Tibial artery (tissue), 4 donors: ENCODE results near the gene RHCG.

Experiments
- DNase-seq, 2 donors: peaks; one replicate each; pipeline ENCODE4 v3.0.0-alpha.2; 2019
- H3K27ac ChIP-seq, 2 donors: fragments of 200-600 bp; sonication (generic) in 1 of 2; 1 replicate in 1 of 2; 2 replicates in 1 of 2; pipeline ENCODE4 v1.5.1; 2018 to 2019; ENCODE audit warnings: mild to moderate bottlenecking in 1 of 2
- H3K27me3 ChIP-seq, 2 donors: fragments of 200-600 bp; sonication (generic) in 1 of 2; one replicate each; pipeline versions ENCODE4 v1.5.1 to v1.6.0; 2016 to 2019
- H3K36me3 ChIP-seq, 3 donors: fragments of 200-600 bp; sonication (generic) in 2 of 3; one replicate each; pipeline ENCODE4 v1.5.1; 2016 to 2019; ENCODE audit warnings: mild to moderate bottlenecking in 2 of 3
- H3K4me1 ChIP-seq, 4 donors: fragments of 200-600 bp; sonication (generic) in 2 of 4; 1 replicate in 3 of 4; 2 replicates in 1 of 4; pipeline ENCODE4 v1.5.1; 2016 to 2019
- H3K4me3 ChIP-seq, 2 donors: fragments of 200-600 bp; sonication (generic) in 1 of 2; 1 replicate in 1 of 2; 2 replicates in 1 of 2; pipeline ENCODE4 v1.5.1; 2018 to 2019; ENCODE audit warnings: mild to moderate bottlenecking in 2 of 2
- H3K9me3 ChIP-seq, 3 donors: fragments of 200-600 bp; sonication (generic) in 1 of 3; one replicate each; pipeline ENCODE4 v1.5.1; 2016 to 2019
- CTCF ChIP-seq, 2 experiments: fragments of 200-600 bp in 1 of 2; fragments of 450-650 bp in 1 of 2; IDR thresholded peaks; one replicate each; pipeline ENCODE4 v1.5.1; 2017 to 2019; ENCODE audit warnings: antibody characterized with exemption in 2 of 2, mild to moderate bottlenecking in 1 of 2, moderate library complexity in 1 of 2
- intact Hi-C: fragments of 100-400 bp; cut with DNase I; formaldehyde crosslinking; loops from one replicate; pipeline ENCODE4 v1.15.0; 2023; ENCODE audit warnings: low total_unique reads

Gene RHCG

GRCh38 chr15:89462198-89462912 lies 34.0 kb downstream of the RHCG start:
- H3K4me1 ChIP-seq, result no peaks in the 10 kb centered on the region
- peaks cover 0 to 30% of the 10 kb centered on the region in 2 donors for H3K27me3 ChIP-seq
- no peak overlapping the region for H3K27ac ChIP-seq
- no peak for DNase-seq
- TF ChIP-seq CTCF (IDR thresholded peaks at IDR 0.05), result no peak
- intact Hi-C loops, result no loop called here
- no peak overlapping the region for H3K4me3 ChIP-seq
- H3K9me3 ChIP-seq, result peaks cover 0 to 2% (median 0%) of the 10 kb centered on the region in 3 donors
- H3K36me3 ChIP-seq, result no peaks in the 10 kb centered on the region

GRCh38 chr15:89461386-89461785 lies 35.0 kb downstream of the RHCG start:
- peaks cover 0 to 10% (median 4%) of the 10 kb centered on the region in 3 donors for H3K9me3 ChIP-seq
- no peak overlapping the region for H3K4me3 ChIP-seq
- H3K27me3 ChIP-seq, result peaks cover 0 to 30% of the 10 kb centered on the region in 2 donors
- intact Hi-C loops, result no loop called here
- no peak for DNase-seq
- no peaks in the 10 kb centered on the region for H3K4me1 ChIP-seq
- no peak for TF ChIP-seq CTCF (IDR thresholded peaks at IDR 0.05)
- H3K36me3 ChIP-seq, result no peaks in the 10 kb centered on the region
- H3K27ac ChIP-seq, result no peak overlapping the region

DNA sequence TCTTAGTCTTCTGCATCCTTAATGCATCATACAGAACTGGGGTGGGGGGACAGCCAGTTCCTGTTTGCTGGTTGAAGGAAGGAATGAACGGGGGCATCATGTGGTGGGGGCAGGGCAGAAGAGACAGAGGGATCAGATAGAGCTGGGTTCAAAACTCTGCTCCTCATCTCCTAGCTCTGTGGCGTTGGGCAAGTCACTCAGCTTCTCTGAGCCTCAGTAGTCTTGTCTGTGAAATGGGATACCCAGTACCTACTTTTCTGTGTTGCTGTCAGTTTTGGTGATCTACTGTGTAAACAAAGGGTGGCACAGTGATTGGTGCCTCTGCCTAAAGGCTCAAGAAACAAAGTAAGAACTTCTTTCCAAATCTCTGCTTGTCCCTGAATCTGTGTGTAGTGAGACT lies 36.3 kb downstream of the RHCG start:
- H3K36me3 ChIP-seq, result no peaks in the 10 kb centered on the region
- peaks cover 0 to 10% (median 4%) of the 10 kb centered on the region in 3 donors for H3K9me3 ChIP-seq
- TF ChIP-seq CTCF (IDR thresholded peaks at IDR 0.05), result no peak
- intact Hi-C loops, result no loop called here
- H3K27me3 ChIP-seq, result peaks cover 0 to 30% of the 10 kb centered on the region in 2 donors
- H3K4me1 ChIP-seq, result no peaks in the 10 kb centered on the region
- no peak overlapping the region for H3K27ac ChIP-seq
- no peak for DNase-seq
- H3K4me3 ChIP-seq, result no peak overlapping the region

DNA sequence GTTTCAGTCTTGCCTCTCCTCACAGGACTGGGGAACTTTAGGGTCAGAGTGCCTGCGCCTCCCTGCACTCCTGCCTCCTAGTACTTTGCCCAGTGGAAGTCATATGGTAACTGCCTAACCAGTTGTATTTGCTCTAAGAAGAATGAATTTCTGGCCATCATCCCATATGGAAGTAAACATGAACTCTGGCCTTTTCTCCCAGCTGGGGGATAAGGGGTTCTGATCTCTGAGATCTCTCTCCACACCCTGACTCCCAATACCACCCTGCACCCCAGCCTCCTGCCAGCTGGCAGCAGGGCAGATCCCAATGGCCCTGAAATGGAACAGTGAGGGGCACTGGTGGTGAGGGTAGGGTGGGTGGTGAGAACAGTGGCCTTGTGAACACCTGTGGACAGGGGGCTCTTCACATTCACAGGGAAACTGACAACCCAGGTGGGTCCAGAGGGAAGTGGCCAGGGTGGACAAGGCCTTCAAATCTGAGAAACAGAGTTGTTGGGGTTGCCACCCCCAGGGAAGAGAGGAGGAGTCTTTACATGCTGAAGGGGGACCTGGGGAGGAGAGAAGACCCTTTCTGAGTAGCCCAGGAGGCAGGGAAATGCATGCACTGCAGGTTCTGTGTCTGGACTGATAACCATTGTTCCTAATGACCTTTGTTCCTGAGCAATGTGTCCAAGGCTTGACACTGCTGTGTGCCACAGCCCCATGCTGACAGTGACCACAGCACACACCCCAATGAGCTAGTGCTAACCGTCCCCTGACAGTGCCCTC lies 36.9 kb downstream of the RHCG start:
- H3K27me3 ChIP-seq, result peaks cover 0 to 30% of the 10 kb centered on the region in 2 donors
- intact Hi-C loops, result no loop called here
- no peak overlapping the region for H3K27ac ChIP-seq
- H3K4me1 ChIP-seq, result no peaks in the 10 kb centered on the region
- H3K4me3 ChIP-seq, result no peak overlapping the region
- peaks cover 0 to 10% (median 4%) of the 10 kb centered on the region in 3 donors for H3K9me3 ChIP-seq
- H3K36me3 ChIP-seq, result no peaks in the 10 kb centered on the region
- TF ChIP-seq CTCF (IDR thresholded peaks at IDR 0.05), result no peak
- no peak for DNase-seq

DNA sequence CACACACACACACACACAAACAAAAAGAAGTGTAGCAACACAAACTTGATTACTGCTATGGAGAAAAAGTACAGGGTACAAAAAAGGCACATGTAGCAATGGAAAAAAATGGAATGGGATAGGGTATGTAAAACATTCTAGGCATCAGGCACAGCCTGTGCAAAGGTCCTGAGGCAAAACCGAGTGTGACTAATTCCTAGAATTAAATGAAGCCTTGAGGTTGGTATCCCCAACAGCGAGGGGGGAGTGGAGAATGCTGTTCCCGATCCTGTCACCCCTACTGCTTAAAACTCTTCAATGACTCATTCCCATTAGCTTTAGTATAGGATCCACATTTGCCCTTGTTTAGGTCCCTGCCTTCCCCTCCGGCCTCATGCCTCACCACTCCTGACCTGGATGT lies 37.9 kb downstream of the RHCG start:
- Histone ChIP-seq H3K36me3 (no peaks in the 10 kb centered on the region), H3K27ac (no peak overlapping the region), H3K9me3 (peaks cover 0 to 10% (median 4%) of the 10 kb centered on the region in 3 donors), H3K4me3 (no peak overlapping the region), H3K4me1 (no peaks in the 10 kb centered on the region), H3K27me3 (peaks cover 0 to 33% of the 10 kb centered on the region in 2 donors)
- TF ChIP-seq CTCF (IDR thresholded peaks at IDR 0.05), result no peak
- intact Hi-C loops, result no loop called here
- no peak for DNase-seq
